ENCODE measurements around the gene PSME3.
"Not testable (repeated sequence)": the region's sequence is repeated elsewhere in the genome, so short reads cannot be mapped to it uniquely, and the experiment has no call there.

Gene PSME3

DNA sequence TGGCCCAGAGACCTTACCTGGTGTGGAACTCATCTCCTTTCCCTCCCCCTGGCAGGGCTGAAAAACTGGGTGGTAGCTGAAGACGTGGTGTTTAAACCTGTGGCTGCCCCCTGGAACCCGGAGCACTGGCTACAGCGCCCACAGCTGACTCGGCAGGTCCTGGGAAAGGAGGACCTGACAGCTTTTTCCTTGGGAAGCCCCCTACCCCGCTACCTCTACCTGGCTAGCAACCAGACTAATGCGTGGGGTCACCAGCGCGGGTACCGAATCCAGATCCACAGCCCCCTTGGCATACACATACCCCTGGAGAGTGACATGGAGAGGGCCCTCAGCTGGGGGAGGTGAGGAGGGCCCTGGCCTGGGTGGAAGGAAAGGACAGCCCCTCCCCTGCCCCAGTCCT lies 15.8 kb downstream of the PSME3 start:
- TF ChIP-seq, protein P1, sequence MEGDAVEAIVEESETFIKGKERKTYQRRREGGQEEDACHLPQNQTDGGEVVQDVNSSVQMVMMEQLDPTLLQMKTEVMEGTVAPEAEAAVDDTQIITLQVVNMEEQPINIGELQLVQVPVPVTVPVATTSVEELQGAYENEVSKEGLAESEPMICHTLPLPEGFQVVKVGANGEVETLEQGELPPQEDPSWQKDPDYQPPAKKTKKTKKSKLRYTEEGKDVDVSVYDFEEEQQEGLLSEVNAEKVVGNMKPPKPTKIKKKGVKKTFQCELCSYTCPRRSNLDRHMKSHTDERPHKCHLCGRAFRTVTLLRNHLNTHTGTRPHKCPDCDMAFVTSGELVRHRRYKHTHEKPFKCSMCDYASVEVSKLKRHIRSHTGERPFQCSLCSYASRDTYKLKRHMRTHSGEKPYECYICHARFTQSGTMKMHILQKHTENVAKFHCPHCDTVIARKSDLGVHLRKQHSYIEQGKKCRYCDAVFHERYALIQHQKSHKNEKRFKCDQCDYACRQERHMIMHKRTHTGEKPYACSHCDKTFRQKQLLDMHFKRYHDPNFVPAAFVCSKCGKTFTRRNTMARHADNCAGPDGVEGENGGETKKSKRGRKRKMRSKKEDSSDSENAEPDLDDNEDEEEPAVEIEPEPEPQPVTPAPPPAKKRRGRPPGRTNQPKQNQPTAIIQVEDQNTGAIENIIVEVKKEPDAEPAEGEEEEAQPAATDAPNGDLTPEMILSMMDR (IDR thresholded peaks at IDR 0.05; ENCODE audit: extremely low read depth, insufficient read depth, missing control alignments) = no peak
- in situ Hi-C loops (cut with MboI; ENCODE audit: low pct_unique_long_range_greater_than_20kb, low sequenced_read_pairs, unreplicated experiment) = no loop called here
- no peak for DNase-seq (ENCODE audit: low spot score)

DNA sequence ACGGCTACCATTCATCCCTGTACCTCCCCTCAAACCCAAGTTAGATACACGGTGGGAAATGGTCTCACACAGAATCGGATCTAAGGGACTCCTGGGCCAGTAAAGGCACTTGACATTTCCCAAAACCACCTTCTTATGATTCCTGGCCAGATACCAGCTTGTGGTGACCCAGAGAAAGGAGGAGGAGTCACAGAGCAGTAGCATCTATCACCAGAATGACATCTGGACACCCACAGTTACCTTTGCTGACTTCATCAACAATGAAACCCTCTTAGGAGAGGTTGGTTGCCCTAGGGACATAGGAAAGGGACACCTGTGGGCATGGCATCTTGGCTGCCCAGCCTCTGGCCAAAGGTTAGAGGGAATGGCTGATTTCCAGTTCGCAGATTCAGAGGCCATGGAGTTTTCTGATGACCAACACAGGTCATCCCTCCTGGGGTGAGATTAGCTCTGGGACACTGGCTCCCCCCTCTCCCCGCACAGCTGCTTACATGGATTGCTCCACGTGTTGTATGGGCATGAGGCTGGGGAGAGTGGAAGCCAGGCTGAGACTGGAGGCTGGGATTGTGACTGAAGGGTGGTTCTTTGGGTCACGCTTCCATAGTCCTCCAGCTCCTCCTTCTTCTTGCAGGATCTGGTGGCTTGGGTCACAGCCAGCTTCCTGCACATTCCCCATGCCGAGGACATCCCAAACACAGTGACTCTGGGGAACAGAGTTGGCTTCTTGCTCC lies 16.4 kb downstream of the PSME3 start:
- no peak for DNase-seq (ENCODE audit: low spot score)
- TF ChIP-seq, protein P1 (IDR thresholded peaks at IDR 0.05; ENCODE audit: extremely low read depth, insufficient read depth, missing control alignments) = no peak
- in situ Hi-C loops (cut with MboI; ENCODE audit: low pct_unique_long_range_greater_than_20kb, low sequenced_read_pairs, unreplicated experiment) = no loop called here

DNA sequence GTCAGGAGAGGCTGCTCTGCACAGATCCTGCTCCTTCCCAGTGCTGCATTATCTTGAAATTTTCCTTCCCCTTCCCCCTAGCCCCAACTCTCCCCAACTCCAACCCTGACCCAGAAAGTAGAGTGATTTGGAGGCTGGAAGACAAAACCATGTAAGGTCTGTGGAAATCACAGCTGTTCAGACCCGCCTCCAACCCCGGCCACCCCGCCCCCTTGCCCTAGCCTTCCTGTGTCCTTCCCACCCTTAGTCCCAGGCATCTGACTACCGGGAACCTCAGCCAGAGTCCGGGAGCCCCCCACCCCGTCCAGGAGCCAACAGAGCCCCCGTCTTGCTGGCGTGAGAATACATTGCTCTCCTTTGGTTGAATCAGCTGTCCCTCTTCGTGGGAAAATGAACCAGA lies 17.8 kb downstream of the PSME3 start, which contains the start of gene AOC3:
TSS of gene AOC3 (plus strand) at position 246 of the 400 bp plus-strand sequence. CDS start at position 391, 145 bp downstream.
- in situ Hi-C loops (cut with MboI; ENCODE audit: low pct_unique_long_range_greater_than_20kb, low sequenced_read_pairs, unreplicated experiment) = no loop called here
- no peak for DNase-seq (ENCODE audit: low spot score)

DNA sequence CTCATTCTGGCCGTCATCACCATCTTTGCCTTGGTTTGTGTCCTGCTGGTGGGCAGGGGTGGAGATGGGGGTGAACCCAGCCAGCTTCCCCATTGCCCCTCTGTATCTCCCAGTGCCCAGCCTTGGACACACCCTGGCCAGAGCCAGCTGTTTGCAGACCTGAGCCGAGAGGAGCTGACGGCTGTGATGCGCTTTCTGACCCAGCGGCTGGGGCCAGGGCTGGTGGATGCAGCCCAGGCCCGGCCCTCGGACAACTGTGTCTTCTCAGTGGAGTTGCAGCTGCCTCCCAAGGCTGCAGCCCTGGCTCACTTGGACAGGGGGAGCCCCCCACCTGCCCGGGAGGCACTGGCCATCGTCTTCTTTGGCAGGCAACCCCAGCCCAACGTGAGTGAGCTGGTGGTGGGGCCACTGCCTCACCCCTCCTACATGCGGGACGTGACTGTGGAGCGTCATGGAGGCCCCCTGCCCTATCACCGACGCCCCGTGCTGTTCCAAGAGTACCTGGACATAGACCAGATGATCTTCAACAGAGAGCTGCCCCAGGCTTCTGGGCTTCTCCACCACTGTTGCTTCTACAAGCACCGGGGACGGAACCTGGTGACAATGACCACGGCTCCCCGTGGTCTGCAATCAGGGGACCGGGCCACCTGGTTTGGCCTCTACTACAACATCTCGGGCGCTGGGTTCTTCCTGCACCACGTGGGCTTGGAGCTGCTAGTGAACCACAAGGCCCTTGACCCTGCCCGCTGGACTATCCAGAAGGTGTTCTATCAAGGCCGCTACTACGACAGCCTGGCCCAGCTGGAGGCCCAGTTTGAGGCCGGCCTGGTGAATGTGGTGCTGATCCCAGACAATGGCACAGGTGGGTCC lies 18.4 kb downstream of the PSME3 start:
- in situ Hi-C loops (cut with MboI; ENCODE audit: low pct_unique_long_range_greater_than_20kb, low sequenced_read_pairs, unreplicated experiment); DNase-seq (ENCODE audit: low spot score): not testable (repeated sequence)

More for the DNA sequence above, 17.8 kb downstream of the PSME3 start, which contains the start of gene AOC3:
- TF ChIP-seq, protein P1 (IDR thresholded peaks at IDR 0.05; ENCODE audit: extremely low read depth, insufficient read depth, missing control alignments) = no peak

DNA sequence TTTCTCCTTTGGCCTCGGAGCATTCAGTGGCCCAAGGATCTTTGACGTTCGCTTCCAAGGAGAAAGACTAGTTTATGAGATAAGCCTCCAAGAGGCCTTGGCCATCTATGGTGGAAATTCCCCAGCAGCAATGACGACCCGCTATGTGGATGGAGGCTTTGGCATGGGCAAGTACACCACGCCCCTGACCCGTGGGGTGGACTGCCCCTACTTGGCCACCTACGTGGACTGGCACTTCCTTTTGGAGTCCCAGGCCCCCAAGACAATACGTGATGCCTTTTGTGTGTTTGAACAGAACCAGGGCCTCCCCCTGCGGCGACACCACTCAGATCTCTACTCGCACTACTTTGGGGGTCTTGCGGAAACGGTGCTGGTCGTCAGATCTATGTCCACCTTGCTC lies 19.2 kb downstream of the PSME3 start:
- DNase-seq (ENCODE audit: low spot score) = no peak
- TF ChIP-seq, protein P1 (IDR thresholded peaks at IDR 0.05; ENCODE audit: extremely low read depth, insufficient read depth, missing control alignments) = no peak
- in situ Hi-C loops (cut with MboI; ENCODE audit: low pct_unique_long_range_greater_than_20kb, low sequenced_read_pairs, unreplicated experiment) = no loop called here

DNA sequence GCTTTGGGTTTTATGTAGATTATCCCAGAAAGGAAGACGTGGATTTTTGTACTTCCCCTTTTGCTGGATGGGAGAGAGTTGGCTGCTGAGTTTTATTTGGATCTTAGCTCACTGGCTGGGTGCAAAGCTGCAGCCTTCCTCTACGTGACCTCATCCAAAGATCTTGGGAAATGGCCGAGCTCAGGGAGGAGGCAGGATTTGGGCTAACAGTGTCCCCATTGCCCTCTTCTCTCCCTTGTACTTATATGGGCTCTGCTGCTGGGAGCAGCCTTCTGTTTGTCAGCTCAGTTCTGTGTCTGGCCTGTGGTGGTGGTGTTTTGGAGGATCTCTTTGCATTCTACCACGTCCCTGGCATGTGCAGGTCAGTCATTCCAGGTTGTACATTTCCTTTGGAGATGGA lies 19.8 kb downstream of the PSME3 start:
- TF ChIP-seq, protein P1 (IDR thresholded peaks at IDR 0.05; ENCODE audit: extremely low read depth, insufficient read depth, missing control alignments) = no peak
- in situ Hi-C loops (cut with MboI; ENCODE audit: low pct_unique_long_range_greater_than_20kb, low sequenced_read_pairs, unreplicated experiment) = no loop called here
- DNase-seq (ENCODE audit: low spot score) = no peak

DNA sequence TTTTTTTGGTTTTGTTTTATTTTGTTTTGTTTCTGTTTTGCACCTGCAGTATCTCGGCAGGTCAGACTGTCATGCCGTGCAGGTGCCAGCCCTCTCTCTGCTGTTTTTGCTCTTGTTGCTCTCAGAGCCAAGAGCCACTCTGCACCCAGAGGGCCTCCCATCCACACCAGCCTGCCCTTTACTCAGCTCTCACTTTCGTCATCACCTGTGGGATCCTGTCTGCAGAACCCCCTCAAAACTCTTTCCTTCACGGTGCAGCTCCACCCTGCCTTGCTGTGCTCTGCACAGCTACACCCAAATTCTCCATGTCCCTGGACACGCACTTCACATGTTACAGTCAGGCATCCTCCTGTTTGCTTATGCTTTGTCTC lies 20.4 kb downstream of the PSME3 start:
- DNase-seq (ENCODE audit: low spot score) = no peak
- in situ Hi-C loops (cut with MboI; ENCODE audit: low pct_unique_long_range_greater_than_20kb, low sequenced_read_pairs, unreplicated experiment) = no loop called here
- TF ChIP-seq, protein P1 (IDR thresholded peaks at IDR 0.05; ENCODE audit: extremely low read depth, insufficient read depth, missing control alignments) = no peak

All from GM13977 (cell line).